ENCODE data around the gene SLC17A9.

Gene SLC17A9

DNA sequence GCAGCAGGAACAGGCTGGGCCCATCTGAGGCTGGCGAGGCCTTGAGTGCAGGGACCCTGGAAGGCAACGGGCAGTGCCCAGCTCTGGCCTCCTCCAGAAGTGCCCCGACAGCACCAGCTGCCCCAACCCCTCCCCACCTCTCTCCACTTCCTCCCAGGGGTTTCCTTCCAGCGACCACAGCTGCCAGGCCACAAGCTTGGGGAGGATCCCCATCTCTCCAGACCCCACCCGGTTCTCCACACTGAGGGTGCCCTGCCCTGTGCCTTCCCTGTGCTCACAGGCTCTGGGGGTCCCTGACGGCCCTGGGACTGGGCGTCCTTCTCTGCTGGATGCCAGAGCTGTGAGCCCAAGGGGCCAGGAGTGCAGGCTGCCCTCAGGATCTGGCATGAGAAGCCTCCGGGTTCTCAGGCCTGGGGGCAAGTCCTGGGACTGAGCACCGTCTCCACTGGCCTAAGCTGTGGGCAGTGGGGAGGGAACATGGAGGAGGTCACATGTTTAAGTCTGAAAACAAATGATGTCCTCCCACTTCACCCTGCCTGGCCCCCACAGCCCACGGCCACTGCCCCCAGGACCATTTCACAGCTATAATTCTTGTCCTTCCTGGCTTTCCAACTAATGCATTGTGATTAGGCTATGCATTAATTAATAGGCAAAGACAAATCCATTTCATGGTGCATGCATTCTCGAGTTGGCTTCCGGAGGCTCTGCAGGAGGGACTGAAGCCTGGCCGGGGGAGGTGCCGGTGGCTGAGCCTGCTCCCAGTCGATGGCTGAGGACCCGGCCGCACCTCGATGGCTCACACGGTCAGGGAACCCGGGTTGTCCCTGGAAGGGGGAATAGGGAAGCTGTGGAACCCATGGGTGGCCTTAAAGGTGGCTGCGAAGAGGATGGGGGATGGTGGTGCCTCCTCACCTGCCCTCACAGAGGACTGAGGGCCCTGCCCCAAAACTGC, 29.9 kb downstream of the SLC17A9 start:
- no peak for DNase-seq

DNA sequence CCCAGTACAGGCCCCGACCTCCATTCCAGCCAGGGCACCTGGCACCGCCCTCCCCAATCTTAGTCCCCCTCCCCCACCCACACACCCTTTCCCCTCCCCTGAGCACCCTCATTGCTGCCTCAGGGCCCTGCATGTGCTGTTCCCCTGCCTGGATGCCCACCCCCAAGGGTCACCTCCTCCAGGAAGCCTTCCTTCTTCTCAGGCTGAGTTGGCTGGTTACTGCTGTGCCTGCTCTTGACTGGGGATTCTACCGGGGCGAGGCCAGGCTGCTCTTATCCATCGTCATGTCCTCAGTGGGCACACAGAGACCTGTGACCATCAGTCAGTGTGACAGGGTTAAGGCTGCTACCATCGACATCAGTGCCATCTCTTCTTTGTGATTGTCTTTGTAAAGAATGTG, 30.7 kb downstream of the SLC17A9 start:
- no peak for DNase-seq

DNA sequence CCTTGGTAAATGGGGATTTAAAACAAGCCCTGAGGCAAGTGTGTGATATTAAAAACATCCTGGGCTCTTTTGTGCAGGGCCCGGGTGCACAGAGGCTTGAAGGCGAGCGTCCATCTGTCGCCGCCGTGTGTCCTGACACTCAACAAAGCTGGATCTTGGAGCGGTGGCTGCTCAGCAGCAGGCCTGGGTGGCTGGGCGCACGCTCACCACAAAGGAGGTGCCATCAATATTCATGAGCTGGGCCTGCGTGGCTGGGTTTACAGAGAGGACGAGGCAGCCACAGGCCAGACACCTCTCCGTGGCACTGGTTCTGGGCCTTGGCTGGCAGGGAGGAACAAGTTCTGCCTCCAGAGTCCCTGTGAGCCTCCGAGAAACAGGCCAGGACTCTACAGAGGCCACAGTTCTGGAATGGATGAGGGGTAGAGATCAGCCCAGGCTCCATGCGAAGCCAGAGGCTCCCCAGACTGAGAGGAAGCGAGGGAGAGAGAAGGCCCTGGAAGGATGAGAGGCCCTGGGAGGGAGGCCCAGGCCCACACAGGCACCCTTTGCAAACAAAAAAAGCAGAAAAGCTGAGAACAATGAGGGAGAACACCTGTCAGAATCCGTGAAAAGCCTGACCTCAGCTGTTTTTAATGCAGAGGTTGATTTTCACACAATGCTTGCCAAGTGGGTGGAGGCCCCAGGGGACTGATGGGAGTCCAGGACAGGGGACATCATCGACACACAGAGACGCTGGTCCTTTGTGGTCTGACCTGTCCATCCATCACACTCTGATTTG, 32.3 kb downstream of the SLC17A9 start:
- no peak for DNase-seq

DNA sequence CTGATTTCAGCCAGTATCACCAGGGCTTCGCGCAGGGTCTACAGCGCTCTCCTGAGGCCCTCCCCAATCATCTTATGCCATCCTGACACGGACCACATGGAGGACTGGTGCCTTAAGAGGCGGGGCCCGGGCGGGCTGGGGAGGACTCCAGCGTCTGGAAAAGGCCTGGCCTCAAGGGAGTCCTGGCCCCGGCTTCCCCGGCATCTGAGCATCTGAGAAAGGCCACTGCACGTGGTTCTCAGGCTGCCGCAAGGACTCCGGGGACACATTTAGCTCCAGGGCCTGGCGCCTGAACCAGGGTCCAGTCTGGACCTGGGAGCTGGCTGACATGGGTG, 32.9 kb downstream of the SLC17A9 start:
- no peak for DNase-seq

DNA sequence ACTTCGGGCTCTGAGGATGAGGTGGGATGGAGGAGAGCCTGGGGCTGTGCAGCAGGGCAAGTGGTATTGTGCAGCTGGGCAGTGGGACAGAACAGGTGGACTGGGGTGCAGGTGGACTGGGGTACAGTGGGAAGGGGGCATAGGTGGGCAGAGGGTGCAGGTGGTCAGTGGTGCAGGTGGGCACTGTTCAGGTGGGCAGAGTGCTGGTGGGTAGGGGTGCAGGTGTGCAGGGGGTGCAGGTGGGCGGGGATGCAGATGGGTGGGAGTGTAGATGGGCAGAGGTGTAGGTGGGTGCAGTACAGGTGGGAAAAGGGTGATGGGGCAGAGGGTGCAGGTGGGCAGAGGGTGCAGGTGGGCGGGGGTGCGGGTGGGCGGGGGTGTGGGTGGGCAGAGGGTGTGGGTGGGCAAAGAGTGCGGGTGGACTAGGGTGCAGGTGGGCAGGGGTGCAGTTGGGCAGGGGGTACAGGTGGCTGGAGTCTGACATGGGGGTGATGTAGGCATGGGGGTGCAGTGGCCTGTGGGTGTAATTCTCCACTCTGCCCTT, 33.8 kb downstream of the SLC17A9 start:
- DNase-seq = no peak

DNA sequence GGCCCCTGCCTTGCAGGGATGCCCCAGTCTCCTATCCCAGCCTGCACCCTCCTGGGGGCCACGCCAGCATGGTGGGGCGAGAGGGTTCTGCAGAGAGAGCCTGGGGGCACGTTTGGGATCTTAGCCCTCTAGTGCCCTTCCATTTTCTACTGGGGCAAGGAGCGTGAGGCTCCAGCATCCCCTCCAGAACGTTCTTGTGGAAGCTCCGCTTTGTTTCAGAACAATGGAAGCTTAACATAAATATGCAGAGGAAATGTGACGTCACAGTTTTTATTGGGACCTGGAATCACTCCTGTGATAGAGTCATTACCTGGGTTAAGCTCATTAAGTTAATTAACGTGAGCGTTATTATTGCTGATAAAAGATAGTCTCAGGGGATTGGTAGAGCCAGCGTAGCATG, 34.6 kb downstream of the SLC17A9 start:
- no peak for DNase-seq

DNA sequence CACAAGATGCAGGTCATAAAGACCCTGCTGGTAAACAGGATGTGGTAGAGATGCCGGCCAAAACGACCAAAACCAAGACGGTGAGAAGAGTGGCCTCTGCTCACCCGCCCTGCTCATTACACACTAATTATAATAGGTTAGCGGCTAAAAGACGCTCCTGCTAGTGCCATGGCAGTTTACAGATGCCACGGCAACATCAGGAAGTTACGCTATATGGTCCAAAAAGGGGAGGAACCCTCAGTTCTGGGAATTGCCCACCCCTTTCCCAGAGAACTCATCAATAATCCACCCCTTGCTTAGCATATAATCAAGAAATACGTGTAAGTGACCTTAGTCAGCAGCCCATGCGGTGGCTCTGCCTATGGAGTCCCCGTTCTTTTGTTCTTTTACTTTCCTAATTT, 36.7 kb downstream of the SLC17A9 start:
- DNase-seq = no peak

DNA sequence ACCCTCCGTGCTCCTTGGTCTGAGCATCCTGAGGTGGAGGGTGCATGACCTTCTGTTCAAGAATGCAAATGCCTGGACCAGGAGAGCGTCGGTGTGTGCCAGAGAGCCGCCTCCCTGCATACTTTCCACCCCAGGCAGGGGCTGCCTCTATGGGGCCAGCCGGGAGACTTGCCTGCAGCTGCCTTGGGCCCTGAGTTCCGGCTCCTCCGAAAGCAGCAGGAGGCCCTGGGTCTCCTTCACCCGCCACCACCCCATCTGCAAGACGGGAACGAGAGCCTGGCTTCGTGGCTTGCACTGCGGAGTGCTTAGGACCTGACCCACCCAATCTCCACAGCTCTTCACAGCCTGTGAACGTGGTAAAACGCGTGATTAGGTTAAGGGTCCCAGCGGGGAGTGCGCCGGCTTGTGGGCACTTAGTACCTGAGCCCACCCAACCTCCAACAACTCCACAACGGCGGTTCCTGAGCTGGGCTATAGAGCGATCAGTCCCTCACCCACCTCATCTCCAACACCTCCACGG, 37.9 kb downstream of the SLC17A9 start:
- no peak for DNase-seq

DNA sequence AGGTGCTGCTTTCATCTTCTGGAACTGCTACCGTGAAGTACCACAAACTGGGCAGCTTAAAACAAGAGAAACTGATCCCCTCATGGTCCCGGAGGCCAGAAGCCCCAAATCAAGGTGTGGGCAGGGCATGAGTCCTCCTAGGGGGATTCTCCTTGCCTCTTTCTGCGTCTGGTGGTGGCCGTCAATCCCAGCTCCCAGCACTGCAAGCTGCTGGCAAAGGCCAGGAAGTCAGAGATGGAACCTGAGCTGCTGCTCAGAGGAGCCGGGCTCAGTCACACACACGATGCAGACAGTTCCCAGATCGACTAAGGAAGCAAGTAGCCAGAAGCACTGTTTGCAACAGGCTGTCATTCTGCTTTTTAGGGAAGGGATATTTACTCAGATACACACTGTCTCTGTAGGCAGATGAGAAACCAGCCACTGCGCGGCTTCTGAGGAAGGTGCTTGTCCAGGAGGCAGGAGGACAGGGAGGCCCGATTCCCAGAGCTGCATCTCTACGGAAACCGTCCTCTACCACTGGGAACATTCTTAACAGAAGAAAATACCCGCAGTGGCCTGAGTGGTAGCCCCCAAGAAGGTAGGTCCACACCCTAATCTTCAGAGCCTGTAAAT, 38.8 kb downstream of the SLC17A9 start:
- no peak for DNase-seq

DNA sequence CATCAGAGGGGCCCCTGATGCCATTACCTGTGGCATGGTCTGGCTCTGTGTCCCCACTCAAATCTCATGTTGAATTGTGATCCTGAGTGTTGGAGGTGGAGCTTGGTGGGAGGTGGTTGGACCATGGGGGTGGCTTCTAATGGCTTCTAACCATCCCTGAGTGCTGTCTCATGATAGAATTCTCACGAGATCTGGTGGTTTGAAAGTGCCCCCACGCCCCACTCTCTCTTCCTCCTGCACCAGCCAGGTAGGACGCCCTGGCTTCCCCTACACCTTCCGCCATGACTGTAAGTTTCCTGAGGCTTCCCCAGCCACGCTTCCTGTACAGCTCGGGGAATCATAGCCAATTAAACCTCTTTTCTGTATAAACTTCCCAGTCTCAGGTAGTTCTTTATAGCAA, 39.4 kb downstream of the SLC17A9 start:
- no peak for DNase-seq

DNA sequence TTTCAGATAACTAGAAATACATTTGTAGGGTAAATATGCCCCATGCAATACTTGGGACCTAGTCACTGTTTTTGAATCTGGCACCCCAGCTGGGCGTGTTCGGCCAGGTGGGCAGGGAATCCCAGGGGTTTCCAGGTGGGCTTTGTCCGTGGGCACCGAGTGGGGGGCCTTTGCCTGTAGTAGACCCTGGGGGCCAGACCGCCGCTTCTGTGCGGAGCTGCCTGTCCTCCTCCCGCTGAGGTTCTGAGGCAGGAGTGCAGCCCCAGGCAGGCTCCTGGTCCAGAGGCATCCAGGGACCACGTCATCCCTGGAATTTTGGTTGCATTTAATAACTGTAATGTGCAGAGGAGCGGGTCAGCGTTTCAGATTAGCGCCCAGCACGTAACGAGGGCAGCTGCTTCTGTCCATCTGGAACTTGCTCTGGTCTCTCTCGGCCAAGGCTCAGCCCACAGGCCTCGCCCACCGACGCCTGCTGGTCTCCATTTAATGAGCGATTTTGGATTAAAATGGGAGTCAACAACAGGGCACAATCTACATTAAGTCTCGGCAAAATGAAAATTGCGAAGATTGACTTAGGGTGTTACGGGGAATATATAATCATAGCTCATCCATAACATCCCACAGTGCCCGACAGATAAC, 41.5 kb downstream of the SLC17A9 start:
- no peak for DNase-seq

DNA sequence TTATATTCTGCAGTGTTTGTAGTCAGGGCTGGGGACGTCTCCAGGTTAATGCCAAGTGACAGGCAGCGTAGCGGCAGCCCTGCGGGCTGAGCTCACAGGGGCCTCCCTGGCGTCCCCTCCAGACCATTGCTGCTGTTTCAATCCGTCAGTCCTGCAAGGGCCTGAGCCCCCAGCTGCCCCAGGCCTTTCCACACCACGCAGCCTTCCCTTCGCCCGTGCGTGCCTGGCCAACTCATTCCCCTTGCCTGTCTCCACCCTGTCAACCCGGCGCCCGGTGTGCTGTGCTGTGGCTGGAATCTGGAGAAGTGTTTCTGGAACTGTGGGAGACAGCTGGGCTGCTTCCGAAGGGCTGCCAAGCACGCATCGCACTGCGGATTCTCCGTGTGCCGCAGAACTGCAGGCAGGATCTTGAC, 42.4 kb downstream of the SLC17A9 start:
- DNase-seq = no peak

DNA sequence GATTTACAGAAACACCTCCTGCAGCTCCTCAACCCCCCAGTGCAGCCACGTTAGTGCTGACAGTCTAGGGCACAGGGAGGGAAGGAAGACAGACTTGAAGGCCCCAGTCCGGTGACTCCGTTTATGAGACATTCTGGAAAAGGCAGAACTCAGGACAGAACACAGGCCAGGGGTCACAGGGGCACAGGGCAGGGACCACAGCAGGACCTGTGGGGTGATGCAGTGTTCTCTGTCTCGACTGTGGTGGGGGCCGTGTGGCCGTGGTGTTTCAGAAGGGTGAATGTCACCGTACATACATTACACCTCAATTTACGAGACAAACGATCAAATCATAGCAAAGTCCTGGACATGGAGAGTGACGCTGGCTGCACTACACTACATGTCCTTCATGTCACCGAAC, 43.0 kb downstream of the SLC17A9 start:
- DNase-seq = no peak

DNA sequence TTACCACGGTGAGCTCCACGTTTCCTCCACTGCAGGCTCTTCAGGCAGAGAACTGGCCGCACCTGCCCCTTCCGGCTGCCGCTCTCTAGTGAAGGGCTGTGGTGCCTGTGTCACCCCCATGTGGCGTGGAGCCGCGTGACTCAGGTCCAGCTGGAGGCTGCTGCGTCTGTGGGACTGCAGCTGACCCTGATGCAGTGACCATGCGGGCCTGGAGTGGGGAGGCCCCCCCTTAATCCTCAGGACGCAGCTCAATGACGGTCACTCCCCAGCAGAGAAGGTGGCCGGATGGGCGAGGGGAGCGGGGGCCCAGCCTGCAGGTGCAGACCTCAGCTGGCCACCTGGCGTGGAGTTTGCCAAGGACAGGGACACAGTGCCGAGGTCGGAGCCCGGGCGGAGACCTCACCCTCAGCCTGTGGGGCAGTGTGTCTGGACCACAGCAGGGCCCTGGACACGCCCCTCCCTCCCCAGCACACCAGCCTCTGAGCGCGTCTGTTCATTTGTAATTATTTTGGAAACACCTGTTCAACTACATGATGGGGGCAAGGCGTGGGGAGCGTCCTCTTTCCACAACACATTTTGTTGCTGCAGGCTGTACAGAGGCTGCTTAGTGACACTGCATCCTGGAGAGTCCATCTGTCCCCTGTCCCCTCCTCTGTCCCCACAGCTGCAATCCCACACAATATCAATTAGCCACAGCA, 43.5 kb downstream of the SLC17A9 start:
- DNase-seq = no peak

DNA sequence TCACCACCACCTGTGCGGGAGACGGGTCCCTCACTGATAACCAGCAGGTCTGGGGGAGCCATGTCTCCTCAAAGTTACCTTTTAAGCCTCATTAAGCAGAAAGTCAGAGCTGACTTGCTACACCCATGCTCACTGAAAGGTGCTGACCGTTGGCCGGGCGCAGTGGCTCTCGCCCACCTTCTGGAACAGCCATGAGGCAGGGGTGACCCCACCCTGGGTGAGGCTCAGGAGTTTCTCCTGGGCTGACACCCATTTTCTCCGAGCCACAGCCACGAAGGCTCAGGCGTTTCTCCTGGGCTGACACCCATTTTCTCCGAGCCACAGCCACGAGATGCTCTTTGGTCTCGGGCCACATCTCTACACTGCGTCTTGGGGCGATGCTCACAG, 44.1 kb downstream of the SLC17A9 start:
- DNase-seq = no peak

DNA sequence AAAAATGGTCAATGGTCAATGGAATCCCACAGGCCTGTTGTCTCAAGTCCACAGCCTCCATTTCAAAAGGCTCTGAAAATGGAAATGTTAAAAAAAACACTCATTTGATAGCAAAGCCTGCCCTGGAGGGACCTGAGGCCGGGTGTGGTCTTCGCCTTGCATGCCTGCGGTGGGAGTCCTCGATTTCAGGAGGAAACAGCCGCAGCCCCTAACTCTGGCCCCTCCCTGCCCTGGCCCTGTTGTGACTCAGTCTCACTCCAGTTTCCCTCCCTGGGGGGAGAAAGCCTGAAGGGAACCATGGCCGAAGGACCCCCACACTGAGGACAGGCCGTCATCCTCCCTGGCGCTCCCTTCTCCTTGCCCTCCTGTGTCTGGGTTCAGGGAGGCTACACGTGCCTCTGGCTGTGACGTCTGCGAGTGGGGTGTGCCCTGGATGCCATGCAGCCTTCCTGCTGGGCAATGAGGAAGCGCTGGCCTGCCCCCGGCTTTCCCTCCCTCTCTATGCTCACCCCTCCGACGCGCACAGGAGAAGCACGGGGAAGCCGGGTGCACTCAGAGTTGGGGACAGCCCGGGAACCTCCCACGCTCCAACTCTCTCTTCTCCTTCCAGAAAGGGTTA, 45.0 kb downstream of the SLC17A9 start:
- no peak for DNase-seq

DNA sequence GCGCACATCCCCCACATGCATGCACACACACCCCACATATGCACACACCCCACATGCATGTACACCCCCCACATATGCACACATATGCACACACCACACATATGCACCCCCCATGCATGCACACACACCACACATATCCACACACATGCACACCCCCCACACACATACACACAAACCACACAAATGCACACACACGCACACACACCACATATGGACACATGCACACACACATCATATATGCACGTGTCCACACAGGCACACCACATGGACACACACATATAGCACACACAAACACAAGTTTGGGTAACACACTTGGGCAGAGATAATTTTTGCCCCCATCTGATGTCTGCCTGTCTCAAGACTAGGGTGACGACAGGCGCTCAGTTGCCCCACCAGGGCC, 45.9 kb downstream of the SLC17A9 start:
- DNase-seq = no peak

DNA sequence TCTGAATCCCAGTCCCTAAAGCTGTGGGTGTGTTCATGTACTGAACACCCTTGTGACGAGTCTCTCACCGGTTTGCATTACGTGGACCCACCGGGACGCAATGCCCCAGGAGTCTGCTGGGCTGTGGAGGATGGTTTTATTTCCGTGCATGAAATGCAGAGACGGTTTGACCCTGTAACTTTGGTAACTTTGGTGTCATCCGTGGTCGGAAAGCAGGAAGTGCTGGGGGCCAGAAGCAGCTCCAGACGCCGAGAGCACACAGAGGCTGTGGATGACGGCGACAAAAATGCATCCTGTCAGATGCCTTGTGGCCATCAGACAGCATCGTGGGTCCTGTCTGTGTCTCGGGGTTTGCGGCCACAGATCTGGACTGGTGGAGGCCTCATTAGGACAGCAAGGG, 47.1 kb downstream of the SLC17A9 start:
- DNase-seq = no peak

DNA sequence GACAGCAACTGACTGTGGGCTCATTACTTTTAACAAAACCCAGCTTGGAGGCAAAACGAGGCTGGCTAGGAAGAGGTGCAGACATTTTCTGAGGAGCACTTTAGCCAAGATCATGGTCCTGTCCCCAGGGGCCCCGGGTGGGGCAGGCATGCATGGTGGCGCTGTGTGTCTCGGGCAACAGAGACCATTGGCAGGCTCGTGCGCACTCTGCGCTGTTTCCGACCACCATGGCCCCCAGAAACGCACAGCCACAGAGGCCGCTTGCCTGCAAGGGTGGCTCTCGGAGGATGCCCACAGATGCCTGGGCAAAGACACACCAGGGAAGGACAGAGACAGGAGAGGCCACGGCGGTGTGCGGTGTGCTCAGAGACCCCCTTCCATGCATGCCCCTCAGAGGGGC, 47.5 kb downstream of the SLC17A9 start:
- DNase-seq = no peak

DNA sequence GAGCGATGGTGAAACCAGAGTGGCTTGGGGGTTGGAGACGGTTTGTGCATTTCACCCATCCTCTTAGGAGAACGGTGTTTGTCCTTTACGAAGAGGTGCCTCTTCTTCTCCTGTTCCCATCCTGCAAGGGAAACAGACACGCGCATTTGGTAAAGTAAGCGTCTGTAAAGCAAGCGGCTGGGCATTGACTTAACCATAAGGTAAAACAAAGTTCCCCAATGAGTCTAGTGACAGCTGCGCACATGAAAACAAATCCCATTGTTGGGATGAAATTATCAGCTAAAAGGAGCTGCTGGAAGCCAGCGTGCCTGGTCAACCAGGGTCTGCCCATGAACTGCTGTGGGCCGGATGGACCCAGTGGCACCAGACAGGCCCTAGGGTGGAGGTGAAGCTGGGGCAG, 48.4 kb downstream of the SLC17A9 start:
- no peak for DNase-seq

DNA sequence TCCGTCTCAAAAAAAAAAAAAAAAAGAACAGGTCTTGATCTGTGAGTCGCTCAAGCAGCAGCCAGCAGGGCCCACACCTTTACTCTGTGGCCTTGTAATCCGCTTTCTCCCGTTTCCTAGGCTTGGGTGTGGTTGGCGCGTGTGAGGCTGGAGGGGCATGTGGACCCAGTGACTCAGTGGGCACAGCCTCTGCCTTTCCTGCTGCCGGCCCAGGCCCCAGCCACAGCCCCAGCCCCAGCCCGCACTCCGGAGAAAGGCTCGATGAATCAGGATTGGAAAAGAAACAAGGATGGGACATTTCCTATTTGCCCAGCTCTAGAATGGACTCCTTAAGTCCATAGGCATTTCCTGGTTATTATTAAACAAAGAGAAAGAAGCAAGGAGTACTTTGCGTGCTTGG, 50.0 kb downstream of the SLC17A9 start:
- DNase-seq = no peak
